Hematopoietic multipotent progenitor cell treated with erythropoietin and hydrocortisone succinate and interleukin-3 and kit ligand, for 4 days (in vitro differentiated cells): ENCODE data around the gene SAMD7.
A peak's percentile ranks its signal among the peaks of the same experiment; 100 is the strongest.

ENCODE experiments used
- DNase-seq: peaks from one replicate; pipeline ENCODE4 v3.0.0-alpha.2; 2015

Gene SAMD7, protein sequence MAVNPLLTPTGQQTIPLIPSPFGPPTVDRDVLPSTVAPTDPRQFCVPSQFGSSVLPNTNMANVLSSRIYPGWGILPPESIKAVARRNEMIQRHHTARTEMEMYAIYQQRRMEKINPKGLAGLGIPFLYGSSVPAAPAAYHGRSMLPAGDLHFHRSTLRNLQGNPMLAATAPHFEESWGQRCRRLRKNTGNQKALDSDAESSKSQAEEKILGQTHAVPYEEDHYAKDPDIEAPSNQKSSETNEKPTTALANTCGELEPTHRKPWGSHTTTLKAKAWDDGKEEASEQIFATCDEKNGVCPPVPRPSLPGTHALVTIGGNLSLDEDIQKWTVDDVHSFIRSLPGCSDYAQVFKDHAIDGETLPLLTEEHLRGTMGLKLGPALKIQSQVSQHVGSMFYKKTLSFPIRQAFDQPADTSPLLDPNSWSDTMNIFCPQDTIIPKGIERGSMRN

GRCh38 chr3:169911272-169911671, at the start of gene SAMD7:
SAMD7 (plus strand) TSS chr3:169911572; CDS start chr3:169919499, 7,927 bp downstream.
- DNase-seq = no peak

DNA sequence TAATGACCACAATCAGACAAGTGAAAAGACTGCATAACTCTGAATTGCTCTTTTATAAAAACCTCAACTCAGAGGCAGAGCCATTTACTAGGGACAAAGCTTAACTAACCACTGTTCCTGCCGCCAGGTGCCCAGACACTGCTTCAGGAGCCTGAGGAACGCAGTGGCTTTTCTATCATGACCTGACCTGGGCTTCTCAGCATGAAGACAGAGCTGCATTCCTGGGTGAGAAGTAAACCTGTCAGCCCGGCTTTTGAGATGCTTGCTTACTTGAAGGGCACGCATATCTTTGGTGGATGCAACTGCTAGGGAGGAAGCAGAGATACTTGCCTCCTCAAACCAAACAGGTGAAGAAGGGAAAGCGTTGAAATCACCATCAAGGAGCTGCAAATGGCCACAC, 49.5 kb upstream of the SAMD7 start:
- no peak for DNase-seq

- peak; percentile 84 for DNase-seq
Observed at GRCh38 chr3:169863458-169863899, 47.9 kb upstream of the SAMD7 start.

- DNase-seq = no peak
Observed at GRCh38 chr3:169864270-169864669, 47.1 kb upstream of the SAMD7 start.

DNA sequence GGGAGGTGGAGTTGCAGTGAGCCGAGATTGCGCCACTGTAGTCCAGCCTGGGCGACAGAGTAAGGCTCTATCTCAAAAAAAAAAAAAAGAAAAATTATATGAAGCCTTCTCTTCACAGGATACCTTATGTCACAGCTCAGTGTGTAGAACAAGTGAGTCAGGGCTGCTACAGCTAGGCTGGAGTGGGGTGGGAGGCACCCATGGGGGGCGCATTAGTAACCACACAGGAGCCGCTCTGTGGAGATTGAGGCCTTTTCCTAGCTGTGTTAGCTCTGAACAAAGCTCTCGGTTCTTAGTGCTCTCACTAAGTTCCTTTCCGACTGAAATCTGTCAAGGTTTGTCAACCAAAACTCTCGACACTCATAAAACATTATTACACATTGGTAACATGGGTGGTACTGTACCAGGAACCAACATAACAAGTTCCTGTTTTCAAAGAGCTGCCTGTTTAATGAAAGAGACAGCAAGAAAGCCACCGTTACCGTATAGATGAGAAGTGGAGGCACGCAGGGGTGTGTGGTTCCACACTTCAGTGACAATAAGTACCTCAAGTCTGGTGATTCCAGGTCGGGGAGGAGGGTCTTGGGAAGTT, 46.1 kb upstream of the SAMD7 start:
- DNase-seq = peak; percentile 66

DNA sequence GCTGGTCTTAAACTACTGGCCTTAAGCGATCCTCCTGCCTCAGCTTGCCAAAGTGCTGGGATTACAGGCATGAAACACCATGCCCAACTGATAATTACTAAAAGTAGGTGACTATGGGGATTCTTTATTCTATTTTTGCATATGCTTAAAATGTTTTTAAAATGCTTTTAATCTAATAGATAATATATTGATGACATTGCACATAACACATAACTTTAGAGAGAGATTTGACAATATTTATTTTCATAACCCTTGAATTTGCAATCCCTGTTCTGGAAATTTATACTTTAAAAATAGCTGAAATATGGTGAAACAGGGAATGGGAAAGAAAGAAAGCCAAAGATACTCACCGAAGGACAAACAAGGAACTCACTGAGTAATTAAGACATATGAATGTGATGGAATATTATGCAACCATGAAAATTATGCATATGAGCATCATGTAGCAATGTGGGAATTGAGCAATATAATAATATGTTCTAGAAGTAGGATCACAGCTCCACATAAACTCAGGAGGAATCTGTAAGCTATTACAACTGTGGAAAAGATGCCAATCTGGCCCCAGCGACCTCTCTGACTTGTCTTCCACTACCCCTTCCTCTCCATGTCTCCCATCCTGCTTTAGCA, 43.7 kb upstream of the SAMD7 start:
- no peak for DNase-seq

DNA sequence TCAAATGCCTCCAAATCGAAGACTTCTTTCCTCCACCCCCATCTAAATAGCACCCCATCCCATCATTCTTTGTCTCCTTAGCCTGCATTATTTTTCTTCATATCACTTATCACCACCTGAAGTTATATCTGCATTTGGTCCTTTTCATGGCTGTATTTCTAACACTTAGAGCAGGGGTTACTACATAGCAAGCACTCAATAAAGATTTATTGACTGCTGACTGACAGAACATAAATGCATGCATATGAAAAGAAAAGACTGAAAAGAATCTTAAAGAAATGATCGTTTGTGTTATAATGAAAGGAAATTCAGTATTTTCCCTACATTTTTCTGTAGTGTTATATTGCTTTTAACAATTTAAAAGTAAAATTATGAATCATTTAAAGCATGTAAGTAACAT, 43.0 kb upstream of the SAMD7 start:
- DNase-seq = no peak

DNA sequence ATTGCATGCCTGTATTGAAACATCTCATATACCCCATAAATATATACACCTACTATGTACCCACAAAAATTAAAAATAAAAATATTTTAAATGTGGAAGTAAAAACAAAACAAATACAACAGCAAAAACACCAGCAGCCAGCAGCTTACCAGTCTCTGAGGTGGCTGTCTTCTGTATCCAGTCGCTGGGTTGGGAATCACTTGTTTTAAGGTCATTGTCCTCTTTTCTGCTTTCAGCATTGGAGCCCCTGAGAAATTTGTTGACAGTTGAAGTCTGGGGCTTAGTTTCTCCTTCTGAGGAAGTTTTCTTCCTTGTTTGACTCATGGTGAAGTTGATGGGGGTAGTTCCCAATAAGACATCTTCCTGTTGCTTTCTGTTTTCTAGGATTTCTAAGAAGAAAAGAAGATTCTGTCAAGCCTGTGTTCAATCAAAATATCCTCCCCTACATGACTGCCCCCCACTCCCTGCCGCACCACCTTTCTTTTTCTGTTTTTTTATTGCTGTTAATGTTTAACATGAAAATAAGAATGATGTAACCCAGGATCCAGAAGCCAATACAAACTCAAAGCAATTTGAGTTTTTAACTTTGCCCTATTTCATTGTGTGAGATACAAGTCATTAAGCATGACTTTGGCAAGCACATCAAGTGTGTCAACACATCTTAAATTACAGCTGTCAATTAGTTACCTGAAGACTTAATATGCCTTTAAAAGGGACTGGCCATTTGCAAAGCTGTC, 41.7 kb upstream of the SAMD7 start, which contains the start of gene LRRC31:
Gene LRRC31 (minus strand): TSS at position 452 of the 737 bp plus-strand sequence. CDS start 128 bp downstream, at position 324.
- no peak for DNase-seq

DNA sequence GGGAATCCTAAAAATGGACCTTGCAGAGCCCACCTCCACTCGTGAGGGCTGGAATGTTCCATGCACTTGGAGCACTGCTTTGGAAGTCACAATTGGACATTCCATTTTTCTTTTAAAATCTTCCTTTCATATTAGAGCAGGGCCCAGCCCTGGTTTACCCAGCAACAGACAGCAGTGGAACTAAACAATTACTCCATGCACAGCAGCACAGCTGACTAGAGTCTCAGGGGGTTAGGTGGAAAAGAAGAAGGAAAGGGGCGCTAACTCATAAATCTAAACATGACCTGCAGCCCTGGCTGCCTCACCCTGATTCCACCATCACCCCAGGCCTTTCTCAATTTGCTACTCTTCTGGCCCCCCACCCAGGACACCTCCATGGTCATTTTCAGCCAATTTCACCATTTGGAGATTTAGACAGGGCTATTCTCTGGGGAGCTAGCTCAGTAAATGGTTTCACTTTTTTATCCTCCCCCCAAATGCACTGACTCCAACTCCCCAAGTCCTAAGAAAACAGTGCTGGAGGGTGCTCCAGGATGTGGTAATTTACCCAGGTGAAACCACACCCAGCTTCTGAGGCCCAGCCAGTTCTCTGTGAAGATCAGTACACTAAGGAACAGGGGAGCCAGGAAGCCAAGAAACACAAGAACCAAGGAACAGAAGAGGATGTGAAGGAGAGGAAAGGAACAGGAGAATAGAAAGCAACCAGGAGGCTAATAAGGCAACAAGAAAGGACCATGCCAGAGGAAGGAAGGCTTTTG, 40.1 kb upstream of the SAMD7 start:
- DNase-seq = no peak

DNA sequence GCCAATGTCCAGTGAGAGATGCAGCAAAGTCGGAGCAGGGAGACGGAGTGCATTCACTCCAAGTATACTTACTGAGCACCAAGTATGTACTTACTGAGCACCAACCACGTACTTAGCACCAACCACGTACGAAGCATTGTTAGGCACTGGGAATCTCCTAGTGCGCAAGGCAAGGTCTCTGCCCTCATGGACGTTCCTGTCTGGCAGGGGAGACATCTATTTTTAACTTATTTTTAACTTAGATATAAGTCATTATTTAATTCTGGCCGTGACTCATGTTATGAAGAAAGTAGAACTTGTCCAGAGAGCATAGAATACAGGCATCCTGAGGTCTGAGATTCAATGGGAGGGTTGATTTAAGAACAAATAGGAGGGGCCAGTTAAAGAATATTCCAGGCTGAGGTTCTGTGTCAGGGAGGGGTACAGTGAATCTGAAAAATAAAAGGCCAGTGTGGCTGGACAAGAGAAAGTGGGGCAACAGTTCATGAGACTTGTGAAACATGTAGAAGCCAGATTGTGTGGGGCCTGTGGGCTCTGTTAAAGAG, 32.3 kb upstream of the SAMD7 start:
- DNase-seq = no peak

DNA sequence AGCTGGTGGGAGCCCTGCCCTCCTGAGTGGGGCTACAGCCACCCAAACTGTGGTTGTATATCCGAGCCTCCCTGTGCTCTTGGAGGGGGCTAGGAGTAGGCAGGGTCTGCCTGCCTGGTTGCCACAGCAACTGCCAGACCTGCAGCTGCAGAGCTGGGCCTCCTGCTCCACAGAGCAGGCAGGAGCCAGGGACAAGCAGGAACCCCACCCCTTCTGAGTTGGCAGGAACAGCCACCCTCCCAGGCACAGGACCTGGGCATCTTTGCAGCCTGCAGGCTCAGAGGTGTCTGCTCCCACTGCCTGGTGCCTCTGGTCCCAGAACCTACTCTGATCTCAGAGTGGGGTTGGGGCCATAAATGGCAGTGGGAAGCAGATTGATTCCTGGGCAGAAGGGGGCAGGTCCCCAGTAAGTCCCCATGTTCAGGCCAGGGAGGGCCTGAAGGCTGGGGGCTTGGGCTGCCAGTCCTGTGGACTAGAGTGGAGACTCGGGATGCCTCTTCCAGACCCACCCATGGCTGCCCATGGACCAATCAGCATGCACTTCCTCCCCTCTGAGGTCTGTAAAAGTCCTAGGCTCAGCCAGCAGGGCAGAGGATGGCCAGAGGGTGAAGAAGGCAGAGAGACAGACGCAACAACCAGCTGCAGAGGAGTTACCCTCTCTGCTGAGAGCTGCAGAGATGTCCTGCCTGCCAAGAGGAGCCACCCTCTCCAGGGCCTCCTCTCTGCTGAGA, 31.4 kb upstream of the SAMD7 start:
- DNase-seq = no peak

- DNase-seq = no peak
Observed at GRCh38 chr3:169880576-169881250, 30.7 kb upstream of the SAMD7 start.

- no peak for DNase-seq
Observed at GRCh38 chr3:169886671-169887070, 24.7 kb upstream of the SAMD7 start.

GRCh38 chr3:169891886-169892285, 19.5 kb upstream of the SAMD7 start:
- DNase-seq = no peak

GRCh38 chr3:169894110-169894509, 17.3 kb upstream of the SAMD7 start:
- peak; percentile 31 for DNase-seq

- no peak for DNase-seq
Observed at GRCh38 chr3:169895072-169895471, 16.3 kb upstream of the SAMD7 start.

DNA sequence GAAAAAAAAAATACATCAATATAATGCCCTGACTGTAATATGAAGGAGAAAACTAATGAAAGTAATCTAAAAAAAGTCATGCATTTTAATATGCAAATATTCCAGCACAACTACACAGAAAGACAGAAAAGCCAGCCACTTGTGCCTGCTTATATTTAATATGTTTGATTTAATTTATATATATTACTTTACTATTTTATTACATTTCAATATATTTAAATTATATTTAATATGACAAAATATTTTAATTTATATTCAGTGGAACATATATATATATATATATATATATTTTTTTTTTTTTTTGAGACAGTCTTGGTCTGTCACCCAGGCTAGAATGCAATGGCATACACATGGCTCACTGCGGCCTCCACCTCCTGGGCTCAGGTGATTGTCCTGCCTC, 14.1 kb upstream of the SAMD7 start:
- DNase-seq = no peak

- no peak for DNase-seq
Observed at GRCh38 chr3:169901453-169901852, 9.9 kb upstream of the SAMD7 start.

DNA sequence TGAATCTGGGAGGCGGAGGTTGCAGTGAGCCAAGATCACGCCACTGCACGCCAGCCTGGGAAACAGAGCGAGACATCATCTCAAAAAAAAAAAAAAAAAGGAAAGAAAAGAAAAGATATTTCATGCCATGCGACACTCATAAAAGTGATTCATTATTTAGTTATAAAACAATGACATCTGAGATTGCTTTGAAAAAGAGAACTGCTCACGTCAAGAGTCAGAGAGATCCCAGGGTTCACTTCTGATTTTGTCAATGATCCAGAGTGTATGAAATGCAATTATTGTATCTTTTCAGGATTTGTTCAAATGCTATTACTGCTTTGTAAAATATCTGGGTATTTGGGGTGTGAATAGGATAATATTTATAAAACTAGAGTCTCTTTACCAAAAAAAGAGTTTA, 6.0 kb upstream of the SAMD7 start:
- DNase-seq = no peak

DNA sequence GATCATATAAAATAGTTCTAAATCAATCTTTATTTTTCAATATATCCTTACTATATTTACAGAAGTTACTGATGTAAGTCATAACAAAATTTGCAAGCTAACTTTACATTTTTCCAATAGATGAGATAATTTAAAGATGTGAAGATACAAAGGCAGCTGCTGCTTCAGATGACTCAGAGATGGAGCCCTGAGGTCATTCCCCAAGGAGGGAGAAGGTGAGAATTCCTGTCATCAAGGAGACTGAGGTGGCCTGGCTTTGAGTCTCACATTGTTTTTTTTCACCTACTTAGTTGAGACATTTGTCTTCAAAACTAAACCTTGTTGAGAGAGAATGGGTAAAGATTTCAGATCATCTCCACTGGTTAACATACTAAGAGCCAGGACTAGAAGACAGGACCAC, 3.9 kb upstream of the SAMD7 start:
- DNase-seq = no peak

DNA sequence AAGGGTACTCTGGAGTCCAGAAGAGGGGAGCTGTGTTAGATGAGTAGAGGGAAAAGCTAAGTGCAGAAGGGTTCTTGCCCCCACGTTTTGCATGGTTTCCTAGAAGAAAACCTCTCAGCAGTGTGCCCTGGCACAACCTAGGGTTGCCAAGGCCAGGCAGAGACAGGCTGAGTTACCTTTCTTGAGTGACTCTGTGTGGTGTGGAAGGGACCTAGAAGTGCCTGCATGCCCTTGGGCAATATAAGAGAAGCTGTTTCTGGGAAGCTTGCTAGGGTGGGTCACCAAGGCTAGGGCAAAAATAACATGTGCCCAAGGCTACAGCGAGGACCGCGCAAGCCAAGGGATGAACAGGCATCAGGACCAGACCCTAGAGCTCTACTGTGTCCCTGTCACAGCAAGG, 3.4 kb upstream of the SAMD7 start:
- no peak for DNase-seq
